Aortic smooth muscle cell (primary cell): ENCODE data around the gene OSMR. TPM values are rescaled to one million over a fixed set of nuclear protein-coding genes. Genes with fewer than 3 reads are reported as not detected.

ENCODE experiments used
- total RNA-seq: library from RNA; depleted of rRNA; stranded (reverse); fragments of >200 nt; gene quantifications from 2 replicates; pipeline ENCODE4 v1.2.3, GENCODE V29; 2014

Gene OSMR
- total RNA-seq, result 46.1 and 56.5 TPM in 2 replicates

DNA sequence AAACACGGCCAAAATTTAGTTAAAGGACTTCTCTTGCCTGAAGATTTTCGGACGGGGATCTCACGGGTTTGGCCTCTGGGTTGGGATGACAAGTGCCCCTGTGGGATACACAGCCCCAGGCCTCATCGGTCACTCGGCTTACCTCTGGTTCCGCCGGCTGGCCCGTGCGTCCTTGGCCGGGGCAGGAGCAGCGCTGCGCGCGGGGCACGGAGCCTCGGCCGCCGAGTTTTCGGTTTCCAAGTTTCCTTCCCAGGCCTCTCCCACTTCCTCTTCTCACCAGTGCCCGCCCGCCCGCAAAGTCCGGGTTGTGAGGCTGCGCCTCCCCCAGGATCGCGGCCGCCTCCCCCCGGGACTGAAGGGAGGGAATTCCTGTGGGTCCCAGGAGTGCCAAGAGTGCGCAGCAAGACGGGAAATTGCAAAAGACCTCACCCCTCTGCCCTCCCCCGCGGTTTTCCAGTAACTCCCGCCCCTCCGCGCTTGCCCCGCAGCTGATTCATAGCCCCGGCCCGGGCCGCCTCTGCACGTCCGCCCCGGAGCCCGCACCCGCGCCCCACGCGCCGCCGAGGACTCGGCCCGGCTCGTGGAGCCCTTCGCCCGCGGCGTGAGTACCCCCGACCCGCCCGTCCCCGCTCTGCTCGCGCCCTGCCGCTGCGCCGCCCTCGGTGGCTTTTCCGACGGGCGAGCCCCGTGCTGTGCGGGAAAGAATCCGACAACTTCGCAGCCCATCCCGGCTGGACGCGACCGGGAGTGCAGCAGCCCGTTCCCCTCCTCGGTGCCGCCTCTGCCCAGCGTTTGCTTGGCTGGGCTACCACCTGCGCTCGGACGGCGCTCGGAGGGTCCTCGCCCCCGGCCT, at the start of gene OSMR:
Gene OSMR (plus strand): TSS at position 487 of the 853 bp plus-strand sequence. CDS start 23,033 bp downstream, outside the sequence.

Other genes with a start within 250 kb of the OSMR start
- gene RICTOR, start 228.4 kb downstream of the OSMR start, total RNA-seq, result 48.9 and 63.2 TPM in 2 replicates